ENCODE results near the gene TSHR. TPM values are rescaled to one million over a fixed set of nuclear protein-coding genes. Genes with fewer than 3 reads are reported as not detected.
"Not testable (repeated sequence)": the region's sequence is repeated elsewhere in the genome, so short reads cannot be mapped to it uniquely, and the experiment has no call there.

Gene TSHR
- total RNA-seq, 2 donors from 2014 or later, result 0.58 TPM; not detected in 1

- no peaks in the 10 kb centered on the region for H3K4me1 Mint-ChIP-seq
- H3K4me1 ChIP-seq (ENCODE audit: control insufficient read depth, insufficient read depth, low read length), result no peaks in the 10 kb centered on the region
- H3K4me3 Mint-ChIP-seq, result no peak overlapping the region
- no peak overlapping the region for H3K9ac ChIP-seq (ENCODE audit: extremely low read depth, low read length, poor library complexity, severe bottlenecking)
- H3K9me3 Mint-ChIP-seq, result peaks cover 23% of the 10 kb centered on the region
- H3K27ac Mint-ChIP-seq, result no peak overlapping the region
- H3K27me3 Mint-ChIP-seq (ENCODE audit: insufficient read depth), result peaks cover 2% of the 10 kb centered on the region
- H3K27ac ChIP-seq (ENCODE audit: low read depth, low read length), result no peak overlapping the region
- H3K4me3 ChIP-seq (ENCODE audit: low read length), result no peak overlapping the region
- no peaks in the 10 kb centered on the region for H3K27me3 ChIP-seq (ENCODE audit: control insufficient read depth, insufficient read depth, low read length, poor library complexity, severe bottlenecking)
- no peaks in the 10 kb centered on the region for H3K36me3 Mint-ChIP-seq (ENCODE audit: low read depth)
- DNase-seq, result no peak
- no peaks in the 10 kb centered on the region for H3K9me3 ChIP-seq (ENCODE audit: control insufficient read depth, low read length)
- H3K36me3 ChIP-seq (ENCODE audit: control insufficient read depth, insufficient read depth, low read length), result no peaks in the 10 kb centered on the region
- TF ChIP-seq CTCF (conservative IDR thresholded peaks at IDR 0.05), result no peak
- 92% methylated on average over 1 of the region's 1 CpG; no CpG with 5 or more reads in 1 of the 2 experiments for WGBS, 2 experiments (ENCODE audit: insufficient coverage in 1 of 2, insufficient read length in 1 of 2)
Measured at GRCh38 chr14:81042438-81042837, 87.0 kb downstream of the TSHR start.

GRCh38 chr14:81051547-81051946, 96.1 kb downstream of the TSHR start:
- Histone ChIP-seq H3K27me3 (ENCODE audit: control insufficient read depth, insufficient read depth, low read length, poor library complexity, severe bottlenecking) (no peaks in the 10 kb centered on the region), H3K9ac (ENCODE audit: extremely low read depth, low read length, poor library complexity, severe bottlenecking) (no peak overlapping the region), H3K27ac (ENCODE audit: low read depth, low read length) (no peak overlapping the region), H3K36me3 (ENCODE audit: control insufficient read depth, insufficient read depth, low read length) (no peaks in the 10 kb centered on the region), H3K9me3 (ENCODE audit: control insufficient read depth, low read length) (no peaks in the 10 kb centered on the region), H3K4me3 (ENCODE audit: low read length) (no peak overlapping the region), H3K4me1 (ENCODE audit: control insufficient read depth, insufficient read depth, low read length) (no peaks in the 10 kb centered on the region)
- Mint-ChIP-seq H3K36me3 (ENCODE audit: low read depth) (no peaks in the 10 kb centered on the region), H3K27ac (no peak overlapping the region), H3K27me3 (ENCODE audit: insufficient read depth) (peaks cover 4% of the 10 kb centered on the region), H3K4me3 (no peak overlapping the region), H3K9me3 (peaks cover 32% of the 10 kb centered on the region), H3K4me1 (no peaks in the 10 kb centered on the region)
- no peak for DNase-seq
- 100% methylated on average over 1 of the region's 1 CpG; no CpG with 5 or more reads in 1 of the 2 experiments for WGBS, 2 experiments (ENCODE audit: insufficient coverage in 1 of 2, insufficient read length in 1 of 2)
- no peak for TF ChIP-seq CTCF (conservative IDR thresholded peaks at IDR 0.05)

GRCh38 chr14:81054057-81054456, 98.6 kb downstream of the TSHR start:
- H3K4me3 ChIP-seq (ENCODE audit: low read length); H3K9me3 ChIP-seq (ENCODE audit: control insufficient read depth, low read length); H3K4me3 Mint-ChIP-seq; H3K27ac ChIP-seq (ENCODE audit: low read depth, low read length); H3K4me1 ChIP-seq (ENCODE audit: control insufficient read depth, insufficient read depth, low read length); H3K9ac ChIP-seq (ENCODE audit: extremely low read depth, low read length, poor library complexity, severe bottlenecking); H3K36me3 Mint-ChIP-seq (ENCODE audit: low read depth); H3K36me3 ChIP-seq (ENCODE audit: control insufficient read depth, insufficient read depth, low read length); DNase-seq; H3K27ac Mint-ChIP-seq; H3K27me3 Mint-ChIP-seq (ENCODE audit: insufficient read depth); H3K4me1 Mint-ChIP-seq; H3K27me3 ChIP-seq (ENCODE audit: control insufficient read depth, insufficient read depth, low read length, poor library complexity, severe bottlenecking): not testable (repeated sequence)
- H3K9me3 Mint-ChIP-seq, result peaks cover 32% of the 10 kb centered on the region
- 92 to 95% methylated on average over 1 to 2 of the region's 2 CpGs for WGBS, 2 experiments (ENCODE audit: insufficient coverage in 1 of 2, insufficient read length in 1 of 2)

- H3K4me3 ChIP-seq (ENCODE audit: low read length), result no peak overlapping the region
- H3K36me3 ChIP-seq (ENCODE audit: control insufficient read depth, insufficient read depth, low read length), result no peaks in the 10 kb centered on the region
- H3K4me1 ChIP-seq (ENCODE audit: control insufficient read depth, insufficient read depth, low read length), result no peaks in the 10 kb centered on the region
- no peak overlapping the region for H3K9ac ChIP-seq (ENCODE audit: extremely low read depth, low read length, poor library complexity, severe bottlenecking)
- no peaks in the 10 kb centered on the region for H3K9me3 ChIP-seq (ENCODE audit: control insufficient read depth, low read length)
- H3K27ac Mint-ChIP-seq, result no peak overlapping the region
- no peak overlapping the region for H3K4me3 Mint-ChIP-seq
- no peaks in the 10 kb centered on the region for H3K27me3 ChIP-seq (ENCODE audit: control insufficient read depth, insufficient read depth, low read length, poor library complexity, severe bottlenecking)
- 86 to 94% methylated on average over 5 of the region's 5 CpGs for WGBS, 2 experiments (ENCODE audit: insufficient coverage in 1 of 2, insufficient read length in 1 of 2)
- H3K9me3 Mint-ChIP-seq, result peaks cover 32% of the 10 kb centered on the region
- DNase-seq, result no peak
- no peaks in the 10 kb centered on the region for H3K36me3 Mint-ChIP-seq (ENCODE audit: low read depth)
- no peak overlapping the region for H3K27ac ChIP-seq (ENCODE audit: low read depth, low read length)
- no peak for TF ChIP-seq CTCF (conservative IDR thresholded peaks at IDR 0.05)
- no peaks in the 10 kb centered on the region for H3K4me1 Mint-ChIP-seq
- peaks cover 4% of the 10 kb centered on the region for H3K27me3 Mint-ChIP-seq (ENCODE audit: insufficient read depth)
Measured at GRCh38 chr14:81055971-81056370, 100.5 kb downstream of the TSHR start.

Data from endodermal cell (in vitro differentiated cells).